K562 (cell line): ENCODE data around the gene GART. TPM values are rescaled to one million over a fixed set of nuclear protein-coding genes. Genes with fewer than 3 reads are reported as not detected.
A peak's percentile ranks its signal among the peaks of the same experiment; 100 is the strongest.

Experiments
- ATAC-seq: fragments of 200-7000 bp; cut with Tn5 transposase; 3 replicates; pipeline ENCODE4 v1.9.1; 2020; ENCODE audit warnings: moderate library complexity
- BruUV-seq: library from RNA; stranded (reverse); fragments of 400-500 nt; replicated peaks from 2 replicates; lab custom pipeline; 2021; lab: Mats Ljungman, UMichigan
- CTCF ChIA-PET: fragments of 300-600 bp; formaldehyde crosslinking; extraction: SDS; loops from one replicate; lab custom pipeline; 2021; ENCODE audit warnings: low intra/inter-chr PET ratio; lab: Yijun Ruan, JAX
- POLR2A ChIA-PET: fragments of 300-600, 350-650 bp; sonication (Branson Sonifier 250); formaldehyde crosslinking; extraction: SDS; loops from one replicate; lab custom pipeline; 2021; ENCODE audit warnings: antibody characterized with exemption, inconsistent platforms; lab: Yijun Ruan, JAX
- DNase-seq, 4 experiments: peaks; one replicate each; pipeline versions ENCODE4 v3.0.0 to v3.0.0-alpha.2; 2011 to 2018; ENCODE audit warnings: low spot score in 3 of 4, mixed read lengths in 3 of 4; ENCODE audit errors: extremely low read depth in 1 of 4
- FAIRE-seq: peaks from 2 replicates; lab custom pipeline; 2011; peaks lifted over from hg19 to GRCh38; lab: Jason Lieb, UNC
- H2AFZ ChIP-seq: 2 replicates; pipeline ENCODE4 v1.6.0; 2011; ENCODE audit warnings: low read depth, low read length, control low read depth, inconsistent platforms
- H3K27ac ChIP-seq: fragments of 200-600 bp; 3 replicates; pipeline ENCODE4 v1.8.0; 2011; ENCODE audit warnings: low read depth, mild to moderate bottlenecking, control low read depth, inconsistent platforms, low read length, moderate library complexity, mixed read lengths; ENCODE audit errors: extremely low read depth
- H3K27me3 ChIP-seq, 2 experiments: fragments of 300-600 bp in 1 of 2; 2 replicates in 1 of 2; 3 replicates in 1 of 2; pipeline versions ENCODE4 v1.6.0 to v1.8.0; 2011; ENCODE audit warnings: inconsistent platforms in 2 of 2, low read length in 2 of 2, mild to moderate bottlenecking in 1 of 2, mixed read lengths in 1 of 2, moderate library complexity in 1 of 2; ENCODE audit not compliant: control insufficient read depth in 2 of 2, insufficient read depth in 2 of 2
- H3K36me3 ChIP-seq: fragments of 300-600 bp; 3 replicates; pipeline ENCODE4 v1.8.0; 2011; ENCODE audit warnings: mild to moderate bottlenecking, low read length, inconsistent platforms; ENCODE audit not compliant: control insufficient read depth, insufficient read depth
- H3K4me1 ChIP-seq, 2 experiments: fragments of 200-600 bp in 1 of 2; replicated peaks in 1 of 2; 2 replicates in 1 of 2; 3 replicates in 1 of 2; pipeline versions ENCODE4 v1.5.1 to v1.8.0; 2011; ENCODE audit warnings: inconsistent platforms in 2 of 2, low read length in 2 of 2, mild to moderate bottlenecking in 1 of 2, mixed read lengths in 1 of 2, moderate library complexity in 1 of 2; ENCODE audit not compliant: control insufficient read depth in 2 of 2, insufficient read depth in 2 of 2
- H3K4me2 ChIP-seq: 2 replicates; pipeline ENCODE4 v1.6.1; 2011; ENCODE audit warnings: low read length, control low read depth, inconsistent platforms, mixed read lengths; ENCODE audit not compliant: insufficient read depth
- H3K4me3 ChIP-seq: fragments of 200-600 bp; sonication (generic), shearing (Covaris generic); 2 replicates; pipeline ENCODE4 v1.5.1; 2016; ENCODE audit warnings: control low read depth, inconsistent platforms
- H3K79me2 ChIP-seq: fragments of 200-600 bp; 3 replicates; pipeline ENCODE4 v1.8.0; 2011; ENCODE audit warnings: low read length, inconsistent platforms; ENCODE audit not compliant: control insufficient read depth, insufficient read depth
- H3K9ac ChIP-seq, 2 experiments: 2 replicates each; pipeline versions ENCODE4 v1.6.0 to v1.6.1; 2011; ENCODE audit warnings: low read depth in 2 of 2, low read length in 2 of 2, control low read depth in 1 of 2, inconsistent platforms in 1 of 2, mild to moderate bottlenecking in 1 of 2, mixed read lengths in 1 of 2; ENCODE audit not compliant: insufficient read depth in 1 of 2
- H3K9me1 ChIP-seq: one replicate; pipeline ENCODE4 v1.6.0; 2011; ENCODE audit warnings: inconsistent platforms, mild to moderate bottlenecking, low read length, moderate library complexity; ENCODE audit not compliant: control insufficient read depth, insufficient read depth
- H3K9me3 ChIP-seq: replicated peaks from 2 replicates; pipeline ENCODE4 v1.5.1; 2011; ENCODE audit warnings: low read depth, low read length, inconsistent platforms; ENCODE audit not compliant: control insufficient read depth, insufficient read depth
- H4K20me1 ChIP-seq: replicated peaks from 2 replicates; pipeline ENCODE4 v1.6.1; 2011; ENCODE audit warnings: low read length, inconsistent platforms, mixed read lengths; ENCODE audit not compliant: control insufficient read depth, insufficient read depth
- DACH1 ChIP-seq: fragments of 450-650 bp; IDR thresholded peaks from 2 replicates; pipeline ENCODE4 v1.6.1; 2018; ENCODE audit not compliant: partially characterized antibody
- ELK3 ChIP-seq: fragments of 450-650 bp; formaldehyde crosslinking; IDR thresholded peaks from 2 replicates; pipeline ENCODE4 v1.4.0; 2020; ENCODE audit warnings: mild to moderate bottlenecking
- ETV1 ChIP-seq: fragments of 450-650 bp; conservative IDR thresholded peaks from 2 replicates; pipeline ENCODE4 v1.6.1; 2016; ENCODE audit warnings: missing genetic modification characterization, control low read depth, low read depth, missing compliant biosample characterization
- EWSR1 ChIP-seq: fragments of 450-650 bp; IDR thresholded peaks from 2 replicates; pipeline ENCODE4 v1.6.1; 2018; ENCODE audit warnings: borderline replicate concordance, mild to moderate bottlenecking, low read depth, moderate library complexity; ENCODE audit not compliant: partially characterized antibody
- FOXP4 ChIP-seq: sonication (generic); formaldehyde crosslinking; IDR thresholded peaks from 2 replicates; pipeline ENCODE4 v1.8.0; 2022; ENCODE audit warnings: mild to moderate bottlenecking, missing genetic modification reagents, borderline replicate concordance
- GMEB1 ChIP-seq: fragments of 250-450 bp; sonication (Bioruptor Pico); IDR thresholded peaks from 2 replicates; pipeline ENCODE4 v1.4.0; 2020; ENCODE audit warnings: mild to moderate bottlenecking
- MCM5 ChIP-seq: fragments of 450-650 bp; IDR thresholded peaks from 2 replicates; pipeline ENCODE4 v1.6.1; 2016; ENCODE audit warnings: low read depth
- MTA3 ChIP-seq: fragments of 450-650 bp; formaldehyde crosslinking; IDR thresholded peaks from 2 replicates; pipeline ENCODE4 v1.6.1; 2017; ENCODE audit warnings: mild to moderate bottlenecking, borderline replicate concordance
- NFE2 ChIP-seq: IDR thresholded peaks from 2 replicates; pipeline ENCODE4 v1.6.1; 2014; ENCODE audit warnings: antibody characterized with exemption, low read depth
- NFXL1 ChIP-seq: fragments of 450-650 bp; formaldehyde crosslinking; IDR thresholded peaks from 2 replicates; pipeline ENCODE4 v1.4.0; 2021; ENCODE audit warnings: mild to moderate bottlenecking
- OTX1 ChIP-seq: fragments of 450-650 bp; formaldehyde crosslinking; IDR thresholded peaks from 2 replicates; pipeline ENCODE4 v1.4.0; 2022; ENCODE audit warnings: mild to moderate bottlenecking
- RBM15 ChIP-seq: fragments of 200-400 bp; formaldehyde crosslinking; IDR thresholded peaks from 2 replicates; pipeline ENCODE4 v1.6.1; 2018; ENCODE audit warnings: mild to moderate bottlenecking, low read length, moderate library complexity; ENCODE audit not compliant: insufficient read depth
- SP1 ChIP-seq: sonication (generic); formaldehyde crosslinking; IDR thresholded peaks from 2 replicates; pipeline ENCODE4 v1.8.1; 2022; ENCODE audit warnings: mild to moderate bottlenecking, missing genetic modification reagents
- SUPT5H ChIP-seq: fragments of 450-650 bp; IDR thresholded peaks from 2 replicates; pipeline ENCODE4 v1.6.1; 2016
- U2AF1 ChIP-seq: fragments of 200-400 bp; formaldehyde crosslinking; optimal IDR thresholded peaks from 2 replicates; pipeline ENCODE3; 2017; ENCODE audit warnings: mild to moderate bottlenecking, low read depth, low read length, moderate library complexity
- ZC3H11A ChIP-seq: IDR thresholded peaks from 2 replicates; pipeline ENCODE4 v1.6.1; 2012; ENCODE audit warnings: low read depth, low read length, improper control_type of control experiment
- ZKSCAN3 ChIP-seq: fragments of 250-450 bp; sonication (Bioruptor Pico); IDR thresholded peaks from 2 replicates; pipeline ENCODE4 v1.4.0; 2020
- WGBS: fragments of 100-300 bp; shearing (Covaris generic); methylation state at CpG from one replicate; pipeline ENCODE4 v1.1.6; 2016; ENCODE audit warnings: low coverage, mixed read lengths; ENCODE audit not compliant: insufficient coverage; ENCODE audit errors: missing lambda C conversion rate; 5-methylcytosine and 5-hydroxymethylcytosine counted together
- in situ Hi-C: fragments of 300-500 bp; cut with MboI; formaldehyde crosslinking; loops from 4 replicates; pipeline ENCODE4 v1.15.0; 2018; ENCODE audit warnings: inconsistent platforms, mixed read lengths
- intact Hi-C: fragments of 100-400 bp; cut with micrococcal nuclease; formaldehyde crosslinking; loops from 2 replicates; pipeline ENCODE4 v1.14.2; 2022
- polyA plus RNA-seq, 8 experiments: library from polyadenylated mRNA; depleted of rRNA in 4 of 8; stranded (reverse) in 5 of 8; unstranded in 3 of 8; fragments of >200 nt; fragmentation: Nextera tagmentation in 2 of 8; fragmentation: Illumina TruSeq in 1 of 8; extraction: Ambion mirVana in 2 of 8; extraction: Trizol in 1 of 8; gene quantifications; 2 replicates each; pipeline versions ENCODE4 v1.2.1 to v1.2.3, GENCODE V29; 2011 to 2014; ENCODE audit warnings: inconsistent platforms in 1 of 8, missing spikeins in 1 of 8
- total RNA-seq, 7 experiments: library from RNA; depleted of rRNA in 6 of 7; stranded (reverse); fragments of >200 nt in 6 of 7; fragmentation: Illumina TruSeq in 2 of 7; extraction: Trizol in 2 of 7; gene quantifications; 2 replicates each; pipeline versions ENCODE4 v1.2.1 to v1.2.3, GENCODE V29; 2011 to 2021; ENCODE audit warnings: low replicate concordance in 1 of 7

Gene GART
- total and polyA plus RNA-seq, 9 of the 15 experiments (the other 6 are each of a cell fraction or from before 2014, with no cell fraction given): 141 to 429 (median 349) TPM

- TF ChIP-seq GMEB1 (no peak), NFXL1 (no peak), ZKSCAN3 (CRISPR knock-in tag) (no peak), SP1 (CRISPR knock-in tag) (no peak), MTA3 (0 out of 2 replicates have a peak, but pooled peaks have one; percentile 18), OTX1 (CRISPR knock-in tag) (no peak), U2AF1 (no peak), SUPT5H (0 out of 2 replicates have a peak, but pooled peaks have one; percentile 3)
- TF ChIP-seq, all 486 proteins: peak for 5
Measured at GRCh38 chr21:33549848-33550771, 8.2 kb upstream of the GART start (continued).

DNA sequence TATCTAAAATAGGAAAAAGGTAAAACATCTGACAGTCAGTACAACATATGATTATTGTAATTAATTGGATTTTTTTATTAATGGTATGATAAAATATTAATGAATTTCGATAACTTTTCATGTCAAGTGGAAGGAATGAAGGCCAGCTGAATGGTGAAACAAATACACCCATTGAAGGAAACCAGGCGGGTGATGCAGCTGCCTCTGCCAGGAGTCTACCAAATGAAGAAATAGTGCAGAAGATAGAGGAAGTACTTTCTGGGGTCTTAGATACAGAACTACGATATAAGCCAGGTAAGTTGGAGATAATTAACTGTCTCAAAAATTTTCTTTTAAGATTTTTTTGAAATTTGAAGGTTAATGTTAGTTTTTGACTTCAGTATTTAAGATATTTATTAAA, 4.2 kb upstream of the GART start:
- CTCF ChIA-PET: interaction anchor here (0.6 kb wide), 1 partner anchor 186 kb away, joined by 3 read pairs; no protein-coding TSS in a partner anchor
- H3K4me2 ChIP-seq: no peak overlapping the region
- H3K9me3 ChIP-seq: peaks cover 5% of the 10 kb centered on the region
- no peaks in the 10 kb centered on the region for H3K9me1 ChIP-seq
- POLR2A ChIA-PET: interaction anchor here (3.6 to 6.9 kb wide), 2 partner anchors 8 to 28 kb away, joined by 15 to 99 read pairs; no protein-coding TSS in a partner anchor
- intact Hi-C loops (no loop called here), in situ Hi-C loops (no loop called here)
- no peak overlapping the region for H3K27ac ChIP-seq
- FAIRE-seq (no peak), ATAC-seq (no peak), DNase-seq (no peak)
- peaks cover 62% of the 10 kb centered on the region for H3K36me3 ChIP-seq
- peaks cover 98% of the 10 kb centered on the region for H3K79me2 ChIP-seq
- no peak overlapping the region for H3K4me3 ChIP-seq
- H3K4me1 ChIP-seq: peaks cover 5 to 12% of the 10 kb centered on the region in 2 experiments; a peak in 3 of 5 replicates
- H3K9ac ChIP-seq: no peak overlapping the region
- 92% methylated on average over 3 of the region's 3 CpGs for WGBS
- H4K20me1 ChIP-seq: peaks cover 17% of the 10 kb centered on the region
- no peak overlapping the region for H2AFZ ChIP-seq
- H3K27me3 ChIP-seq: no peaks in the 10 kb centered on the region
- no TSS peak for BruUV-seq
- TF ChIP-seq RBM15: no peak
- no peak for TF ChIP-seq EWSR1
- TF ChIP-seq MCM5: no peak
- peak; percentile 52 for TF ChIP-seq DACH1
- TF ChIP-seq ZC3H11A: no peak
- TF ChIP-seq ETV1 (tag): no peak
- no peak for TF ChIP-seq FOXP4
- no peak for TF ChIP-seq NFE2
- TF ChIP-seq MTA3: no peak
- no peak for TF ChIP-seq ELK3 (CRISPR knock-in tag)
